C4-2B (cell line): ENCODE data around the gene RYR3.

Experiments
- H3K27ac ChIP-seq: fragments of 450-650 bp; 2 replicates; pipeline ENCODE4 v1.5.1; 2017
- CTCF ChIP-seq: fragments of 450-650 bp; conservative IDR thresholded peaks from 2 replicates; pipeline ENCODE4 v1.5.1; 2017; ENCODE audit warnings: mild to moderate bottlenecking
- ZFX ChIP-seq: fragments of 450-650 bp; IDR thresholded peaks from 2 replicates; pipeline ENCODE4 v1.6.1; 2017

The RYR3 gene

GRCh38 chr15:33380406-33380805, 69.6 kb downstream of the RYR3 start:
- TF ChIP-seq ZFX (no peak), CTCF (no peak)
- H3K27ac ChIP-seq, result no peak overlapping the region

GRCh38 chr15:33382491-33382890, 71.7 kb downstream of the RYR3 start:
- no peak overlapping the region for H3K27ac ChIP-seq
- TF ChIP-seq CTCF (no peak), ZFX (no peak)

- H3K27ac ChIP-seq, result no peak overlapping the region
These were observed 73.5 kb downstream of the RYR3 start for GRCh38 chr15:33384307-33384706.

GRCh38 chr15:33392453-33392852, 81.7 kb downstream of the RYR3 start:
- no peak overlapping the region for H3K27ac ChIP-seq
- TF ChIP-seq ZFX, result no peak
- TF ChIP-seq CTCF, result no peak; the same call in 1 of the 2 replicates

More at GRCh38 chr15:33384307-33384706, 73.5 kb downstream of the RYR3 start:
- TF ChIP-seq ZFX (no peak), CTCF (no peak)

GRCh38 chr15:33393546-33393945, 82.8 kb downstream of the RYR3 start:
- TF ChIP-seq CTCF (no peak), ZFX (no peak)
- no peak overlapping the region for H3K27ac ChIP-seq

- no peak overlapping the region for H3K27ac ChIP-seq
- TF ChIP-seq ZFX (no peak), CTCF (no peak)
These were observed 84.6 kb downstream of the RYR3 start for GRCh38 chr15:33395321-33395720.

- TF ChIP-seq ZFX (no peak), CTCF (no peak)
These were observed 85.1 kb downstream of the RYR3 start for GRCh38 chr15:33395846-33396245.

GRCh38 chr15:33396475-33396874, 85.7 kb downstream of the RYR3 start:
- H3K27ac ChIP-seq, result no peak overlapping the region
- TF ChIP-seq CTCF (no peak), ZFX (no peak)

More at GRCh38 chr15:33395846-33396245, 85.1 kb downstream of the RYR3 start:
- H3K27ac ChIP-seq, result no peak overlapping the region
